ENCODE data around the gene TTI1. TPM values are rescaled to one million over a fixed set of nuclear protein-coding genes. Genes with fewer than 3 reads are reported as not detected.

TTI1 gene
- total and polyA plus RNA-seq, 9 of the 15 experiments (the other 6 are each of a cell fraction or from before 2014, with no cell fraction given): 9.8 to 55.1 (median 39.4) TPM

DNA sequence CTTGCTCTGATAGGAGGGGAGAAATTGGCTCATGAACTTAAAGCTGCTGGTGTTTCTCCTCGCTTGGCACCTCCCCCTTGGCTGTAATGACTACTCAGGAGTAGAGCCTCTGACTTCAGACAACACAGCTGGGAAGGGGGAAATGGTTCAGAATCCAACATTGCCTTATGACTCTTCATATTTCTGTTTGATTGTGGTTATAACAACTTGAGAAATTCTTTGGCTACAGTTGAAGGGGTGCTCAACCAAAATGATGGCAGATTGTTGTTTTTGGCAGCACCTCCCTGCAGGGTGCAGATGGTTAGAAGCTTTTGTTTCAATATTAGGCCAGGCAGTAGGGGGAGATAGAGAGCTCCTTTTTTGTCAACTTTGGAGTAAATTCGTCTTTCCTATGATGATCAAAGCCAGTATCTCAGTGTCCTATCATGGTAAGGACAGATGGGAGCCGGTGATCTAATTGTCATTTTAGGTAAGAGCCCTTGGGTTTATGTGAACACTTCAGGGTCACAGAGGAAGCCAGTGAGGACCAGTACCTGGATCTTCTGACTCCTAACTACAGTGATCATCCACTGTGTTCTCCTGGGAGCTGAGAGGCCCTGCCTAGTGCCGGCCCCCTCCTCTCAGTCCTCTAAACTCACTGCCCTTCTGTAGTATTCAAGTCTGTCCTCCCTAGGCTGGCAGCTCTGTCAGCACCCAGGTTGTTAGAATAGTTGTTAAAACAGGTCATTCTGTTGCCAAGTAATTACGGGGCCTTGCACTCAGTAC is 40.2 kb upstream of the TTI1 start (continued):
- TF ChIP-seq RBM25 (IDR thresholded peaks at IDR 0.05; ENCODE audit: low read depth, low read length, severe bottlenecking) (no peak), RAD21 (CRISPR knock-in tag; conservative IDR thresholded peaks at IDR 0.05 in 1 of 2, IDR thresholded peaks at IDR 0.05 in 1 of 2) (peak; percentile 69 to 84), BACH1 (tag; IDR thresholded peaks at IDR 0.05) (no peak), PRPF4 (IDR thresholded peaks at IDR 0.05; ENCODE audit: insufficient read depth, low read depth, low read length, poor library complexity, severe bottlenecking) (no peak), CBFA2T2 (conservative IDR thresholded peaks at IDR 0.05) (no peak)
- TF ChIP-seq, protein P1, sequence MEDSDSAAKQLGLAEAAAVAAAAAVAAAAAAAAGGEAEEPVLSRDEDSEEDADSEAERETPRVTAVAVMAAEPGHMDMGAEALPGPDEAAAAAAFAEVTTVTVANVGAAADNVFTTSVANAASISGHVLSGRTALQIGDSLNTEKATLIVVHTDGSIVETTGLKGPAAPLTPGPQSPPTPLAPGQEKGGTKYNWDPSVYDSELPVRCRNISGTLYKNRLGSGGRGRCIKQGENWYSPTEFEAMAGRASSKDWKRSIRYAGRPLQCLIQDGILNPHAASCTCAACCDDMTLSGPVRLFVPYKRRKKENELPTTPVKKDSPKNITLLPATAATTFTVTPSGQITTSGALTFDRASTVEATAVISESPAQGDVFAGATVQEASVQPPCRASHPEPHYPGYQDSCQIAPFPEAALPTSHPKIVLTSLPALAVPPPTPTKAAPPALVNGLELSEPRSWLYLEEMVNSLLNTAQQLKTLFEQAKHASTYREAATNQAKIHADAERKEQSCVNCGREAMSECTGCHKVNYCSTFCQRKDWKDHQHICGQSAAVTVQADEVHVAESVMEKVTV (CRISPR knock-in tag; IDR thresholded peaks at IDR 0.05): peak; percentile 48; the same call in 1 of the 2 replicates

DNA sequence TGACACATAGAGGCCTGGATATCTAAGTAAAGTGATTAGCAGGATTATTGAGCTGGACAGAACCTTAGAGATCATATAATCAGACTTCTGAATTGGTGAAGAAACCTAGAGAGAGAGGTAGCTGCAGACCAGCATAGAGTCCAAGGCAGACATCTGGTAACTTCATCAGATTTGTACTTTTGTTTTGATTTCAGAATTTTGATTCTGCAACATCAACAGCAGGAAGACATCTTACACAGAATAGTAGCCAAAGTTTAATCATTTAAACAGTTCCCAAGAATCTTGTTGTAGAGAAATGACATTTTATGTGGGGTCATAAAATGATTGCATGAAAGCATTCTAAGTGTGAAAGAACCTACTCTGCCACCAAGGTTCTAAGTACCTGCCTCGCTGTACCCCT is 39.6 kb upstream of the TTI1 start:
- Histone ChIP-seq H4K20me1 (replicated peaks; ENCODE audit: control insufficient read depth, insufficient read depth, low read length) (no peaks in the 10 kb centered on the region), H3K27ac (ENCODE audit: extremely low read depth, low read depth, low read length) (no peak overlapping the region), H3K4me2 (ENCODE audit: insufficient read depth, low read length) (no peak overlapping the region), H3K9me1 (ENCODE audit: control insufficient read depth, insufficient read depth, low read length) (peaks cover 4% of the 10 kb centered on the region), H3K9me3 (replicated peaks; ENCODE audit: control insufficient read depth, insufficient read depth, low read depth, low read length) (no peaks in the 10 kb centered on the region), H3K4me3 (no peak overlapping the region), H2AFZ (ENCODE audit: low read depth, low read length) (no peak overlapping the region), H3K9ac (ENCODE audit: insufficient read depth in 1 of 2, low read depth in 2 of 2, low read length in 2 of 2) (no peak overlapping the region), H3K4me1 (replicated peaks in 1 of 2; ENCODE audit: control insufficient read depth in 2 of 2, insufficient read depth in 2 of 2, low read length in 2 of 2) (peaks cover 0 to 14% of the 10 kb centered on the region in 2 experiments; a peak in 2 of 5 replicates), H3K27me3 (ENCODE audit: control insufficient read depth in 2 of 2, insufficient read depth in 2 of 2, low read length in 2 of 2) (no peaks in the 10 kb centered on the region), H3K36me3 (ENCODE audit: control insufficient read depth, insufficient read depth, low read length) (peaks cover 80% of the 10 kb centered on the region), H3K79me2 (ENCODE audit: control insufficient read depth, insufficient read depth, low read length) (peaks cover 14% of the 10 kb centered on the region)
- 37% methylated on average over 1 of the region's 1 CpG for WGBS (ENCODE audit: insufficient coverage, low coverage, missing lambda C conversion rate)
- FAIRE-seq: no peak
- intact Hi-C loops (cut with micrococcal nuclease): loop anchor here (1.0 to 5.0 kb wide), 3 partner anchors 39 to 149 kb away; partner anchors contain the start of gene TGM2
- no TSS peak for BruUV-seq (replicated peaks)
- DNase-seq (ENCODE audit: extremely low read depth in 1 of 4, low spot score in 3 of 4): no peak
- TF ChIP-seq, protein P2, sequence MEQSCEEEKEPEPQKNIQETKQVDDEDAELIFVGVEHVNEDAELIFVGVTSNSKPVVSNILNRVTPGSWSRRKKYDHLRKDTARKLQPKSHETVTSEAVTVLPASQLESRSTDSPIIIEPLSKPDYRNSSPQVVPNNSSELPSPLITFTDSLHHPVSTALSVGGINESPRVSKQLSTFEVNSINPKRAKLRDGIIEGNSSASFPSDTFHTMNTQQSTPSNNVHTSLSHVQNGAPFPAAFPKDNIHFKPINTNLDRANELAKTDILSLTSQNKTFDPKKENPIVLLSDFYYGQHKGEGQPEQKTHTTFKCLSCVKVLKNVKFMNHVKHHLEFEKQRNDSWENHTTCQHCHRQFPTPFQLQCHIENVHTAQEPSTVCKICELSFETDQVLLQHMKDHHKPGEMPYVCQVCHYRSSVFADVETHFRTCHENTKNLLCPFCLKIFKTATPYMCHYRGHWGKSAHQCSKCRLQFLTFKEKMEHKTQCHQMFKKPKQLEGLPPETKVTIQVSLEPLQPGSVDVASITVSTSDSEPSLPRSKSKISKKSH (CRISPR knock-in tag; IDR thresholded peaks at IDR 0.05): no peak
- in situ Hi-C loops (cut with MboI): loop anchor here (10.0 kb wide), 1 partner anchor 92 kb away; the partner anchor contains the start of gene TGM2
- no peak for ATAC-seq
- ChIA-PET POLR2A (interaction anchor here (0.6 to 1.9 kb wide), 13 partner anchors 10 to 361 kb away, joined by 3 to 7 read pairs (median 3); no protein-coding TSS in a partner anchor), CTCF (ENCODE audit: low intra/inter-chr PET ratio) (interaction anchor here (1.4 to 1.7 kb wide), 3 partner anchors 41 to 148 kb away, joined by 3 to 15 read pairs (median 9); partner anchors contain the start of gene TGM2)
